GM10847 (cell line): Measurements from ENCODE around the gene ABCG4.

Source experiments
- POLR2A ChIP-seq: IDR thresholded peaks from 2 replicates; pipeline ENCODE4 v1.6.1; 2011; ENCODE audit not compliant: insufficient read length; ENCODE audit errors: extremely low read depth

The ABCG4 gene

GRCh38 chr11:119187123-119187892 is 38.5 kb downstream of the ABCG4 start:
- no peak for TF ChIP-seq POLR2A

DNA sequence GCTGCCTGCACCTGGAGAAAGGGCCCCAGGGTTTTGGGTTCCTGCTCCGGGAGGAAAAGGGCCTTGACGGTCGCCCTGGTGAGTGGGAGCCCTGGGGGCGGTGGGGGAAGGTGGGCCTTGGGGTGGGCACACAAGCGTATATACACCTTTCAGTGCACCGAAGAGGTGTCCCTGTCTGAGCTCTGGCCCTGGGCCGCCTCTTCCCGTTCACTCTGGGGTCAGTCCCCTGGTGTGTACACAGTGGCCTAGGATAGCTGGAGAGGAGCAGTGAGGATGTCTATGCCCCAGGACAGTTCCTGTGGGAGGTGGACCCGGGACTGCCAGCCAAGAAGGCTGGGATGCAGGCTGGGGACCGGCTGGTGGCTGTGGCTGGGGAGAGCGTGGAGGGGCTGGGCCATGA is 39.2 kb downstream of the ABCG4 start:
- TF ChIP-seq POLR2A, result no peak

DNA sequence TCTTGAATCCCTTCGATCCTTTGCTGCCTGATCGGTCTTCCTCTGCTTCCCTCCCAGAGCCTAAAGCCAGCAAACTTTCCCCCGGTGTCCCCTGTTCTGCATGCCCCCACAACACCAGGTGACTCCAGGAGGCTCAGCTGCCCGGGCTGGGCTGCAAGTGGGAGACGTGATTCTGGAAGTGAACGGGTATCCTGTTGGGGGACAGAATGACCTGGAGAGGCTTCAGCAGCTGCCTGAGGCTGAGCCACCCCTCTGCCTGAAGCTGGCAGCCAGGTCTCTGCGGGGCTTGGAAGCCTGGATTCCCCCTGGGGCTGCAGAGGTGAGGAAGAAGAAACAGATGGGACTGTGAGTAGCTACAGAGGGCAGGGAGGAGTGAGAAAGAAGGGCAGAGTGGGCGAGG is 40.0 kb downstream of the ABCG4 start:
- no peak for TF ChIP-seq POLR2A

DNA sequence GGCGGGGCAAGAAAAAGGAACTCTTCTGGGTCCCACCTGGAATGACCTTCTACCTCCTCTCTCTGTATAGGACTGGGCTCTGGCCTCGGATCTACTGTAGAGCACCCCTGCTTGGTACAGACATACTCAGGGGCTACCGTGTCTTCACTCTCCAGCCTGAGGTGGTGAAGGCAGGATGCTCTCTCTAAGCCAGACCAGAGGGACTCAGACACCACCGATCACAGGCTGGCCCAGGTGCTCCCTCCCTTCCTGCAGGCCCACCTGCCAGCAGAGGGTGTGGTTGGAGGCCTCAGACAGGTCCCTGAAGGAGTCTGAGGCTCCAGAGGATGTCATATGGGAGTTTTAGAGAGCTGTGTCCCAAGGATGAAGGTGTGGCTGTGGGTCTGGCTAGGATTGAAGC is 40.5 kb downstream of the ABCG4 start:
- no peak for TF ChIP-seq POLR2A

DNA sequence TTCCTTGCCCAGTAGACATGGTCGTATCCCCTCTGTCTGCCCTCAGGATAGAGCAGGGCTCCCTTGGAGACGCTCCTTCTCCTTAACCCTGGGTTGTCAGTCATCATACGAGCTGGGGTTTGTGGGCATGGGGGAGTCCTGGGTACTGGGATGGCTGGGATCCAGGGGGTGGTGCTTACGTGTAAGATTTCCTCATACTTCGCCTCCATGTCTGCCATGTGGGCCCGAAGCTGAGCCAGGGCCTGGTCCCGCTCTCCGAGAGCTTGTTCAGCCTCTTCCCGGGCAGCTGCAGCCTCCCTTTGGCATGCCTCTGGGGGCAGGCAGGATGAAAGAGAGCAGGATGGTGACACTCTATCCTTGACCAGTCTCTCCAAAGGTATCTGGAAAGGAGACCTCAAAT is 41.7 kb downstream of the ABCG4 start:
- no peak for TF ChIP-seq POLR2A

GRCh38 chr11:119192111-119192510 is 43.3 kb downstream of the ABCG4 start:
- no peak for TF ChIP-seq POLR2A

DNA sequence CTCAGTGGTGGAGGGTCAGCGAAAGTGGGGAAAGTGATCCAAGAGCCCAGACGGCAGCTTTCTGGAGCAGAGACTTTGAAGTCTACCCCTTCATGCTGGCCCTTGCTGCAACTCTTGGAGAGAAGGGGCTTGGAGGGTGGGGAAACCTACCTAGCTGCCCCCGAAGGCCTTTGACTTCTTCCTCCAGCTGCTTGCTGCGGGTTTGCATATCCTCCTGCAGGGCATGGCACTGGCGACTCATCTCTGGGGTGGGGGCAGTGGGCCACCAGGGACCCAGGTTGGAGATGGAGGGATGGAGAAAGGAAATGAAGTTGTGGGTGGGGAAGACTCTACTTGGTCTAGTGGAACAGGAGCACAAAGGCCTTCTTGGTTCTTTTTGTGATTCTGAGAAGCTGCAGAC is 44.1 kb downstream of the ABCG4 start:
- no peak for TF ChIP-seq POLR2A

GRCh38 chr11:119193626-119194025 is 44.8 kb downstream of the ABCG4 start:
- TF ChIP-seq POLR2A, result no peak

- no peak for TF ChIP-seq POLR2A
These were observed 46.1 kb downstream of the ABCG4 start for GRCh38 chr11:119194811-119195440.

DNA sequence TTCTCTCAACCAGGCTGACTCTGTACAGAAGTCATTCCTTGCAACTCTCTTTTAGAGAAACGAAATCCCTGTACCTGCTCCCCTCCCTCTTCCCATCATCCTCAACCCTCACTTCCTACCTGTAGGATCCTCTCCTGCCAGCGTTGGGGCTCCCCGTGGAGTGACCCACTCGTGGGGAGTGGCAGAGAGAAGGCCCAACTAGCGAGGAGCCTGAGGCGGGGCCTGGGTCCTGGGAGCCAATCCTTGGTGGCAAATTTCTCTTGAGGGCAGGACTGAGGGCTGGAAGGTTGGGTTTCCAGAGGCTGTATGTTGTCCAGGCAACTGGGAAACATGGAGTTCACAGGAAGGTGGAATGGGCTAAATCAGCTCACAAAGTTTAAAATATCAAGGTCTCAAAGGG is 46.8 kb downstream of the ABCG4 start:
- TF ChIP-seq POLR2A, result no peak

DNA sequence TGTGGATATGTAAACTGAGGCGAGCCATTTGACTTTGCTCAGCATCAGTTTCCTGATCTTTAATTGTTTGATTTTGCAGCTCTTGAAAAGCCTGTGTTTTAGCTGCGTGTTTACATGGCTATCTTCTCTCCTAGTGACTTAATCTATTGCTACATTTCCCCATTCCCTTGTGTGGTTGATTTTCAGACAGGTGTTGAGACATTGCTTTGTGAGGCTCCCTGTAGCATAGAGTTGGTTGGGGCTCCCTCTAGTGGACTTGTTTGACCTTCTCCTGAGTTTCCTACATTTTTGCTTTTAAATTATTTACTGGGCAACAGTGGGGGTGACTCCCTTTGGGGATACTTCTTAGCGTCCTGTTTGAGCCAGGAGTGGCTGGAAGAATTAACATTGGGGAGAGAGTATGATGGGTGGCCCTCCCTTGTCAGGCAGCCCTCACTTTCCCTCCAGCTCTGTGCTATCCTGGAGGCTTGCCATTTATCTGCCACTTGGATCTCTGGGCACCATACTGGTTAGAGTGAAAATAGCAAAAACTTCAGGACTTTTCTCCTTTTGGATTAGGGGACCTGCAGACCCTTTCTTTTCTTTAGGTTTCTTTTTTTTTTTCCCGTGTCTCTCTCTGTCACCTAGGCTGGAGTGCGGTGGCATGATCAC is 48.1 kb downstream of the ABCG4 start:
- TF ChIP-seq POLR2A, result no peak

DNA sequence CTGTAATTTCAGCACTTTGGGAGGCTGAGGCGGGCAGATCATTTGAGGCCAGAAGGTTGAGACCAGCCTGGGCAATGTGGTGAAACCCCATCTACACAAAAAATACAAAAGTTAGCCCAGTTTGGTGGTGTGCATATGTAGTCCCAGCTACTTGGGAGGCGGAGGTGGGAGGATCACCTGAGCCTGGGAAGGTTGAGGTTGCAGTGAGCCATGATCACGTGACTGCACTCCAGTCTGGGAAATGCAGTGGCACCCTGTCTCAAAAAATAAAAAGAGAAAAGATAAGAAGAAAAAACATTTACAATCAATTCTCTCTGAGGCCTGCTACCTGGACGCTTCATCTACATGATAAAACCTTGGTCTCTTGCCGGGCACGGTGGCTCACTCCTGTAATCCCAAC is 50.1 kb downstream of the ABCG4 start:
- TF ChIP-seq POLR2A, result no peak

GRCh38 chr11:119202554-119202953 is 53.7 kb downstream of the ABCG4 start:
- no peak for TF ChIP-seq POLR2A

DNA sequence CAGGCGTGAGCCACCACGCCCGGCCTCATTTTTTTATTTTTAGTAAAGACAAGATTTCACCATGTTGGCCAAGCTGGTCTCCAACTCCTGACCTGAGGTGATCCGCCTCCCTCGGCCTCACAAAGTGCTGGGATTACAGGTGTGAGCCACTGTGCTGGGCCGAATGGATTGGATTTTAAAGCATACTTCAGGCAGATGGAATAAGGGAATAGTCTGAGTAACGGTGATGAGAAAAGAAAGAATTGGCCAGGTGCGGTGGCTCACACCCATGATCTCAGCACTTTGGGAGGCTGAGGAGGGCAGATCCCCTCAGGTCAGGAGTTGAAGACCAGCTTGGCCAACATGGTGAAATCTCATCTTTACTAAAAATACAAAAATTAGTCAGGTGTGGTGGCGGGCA is 55.2 kb downstream of the ABCG4 start:
- no peak for TF ChIP-seq POLR2A

GRCh38 chr11:119205080-119205479 is 56.2 kb downstream of the ABCG4 start:
- no peak for TF ChIP-seq POLR2A
